ENCODE data around the gene OAS3. TPM values are rescaled to one million over a fixed set of nuclear protein-coding genes. Genes with fewer than 3 reads are reported as not detected.

Gene OAS3
- polyA plus RNA-seq, 1 donor, result 12.3 TPM

DNA sequence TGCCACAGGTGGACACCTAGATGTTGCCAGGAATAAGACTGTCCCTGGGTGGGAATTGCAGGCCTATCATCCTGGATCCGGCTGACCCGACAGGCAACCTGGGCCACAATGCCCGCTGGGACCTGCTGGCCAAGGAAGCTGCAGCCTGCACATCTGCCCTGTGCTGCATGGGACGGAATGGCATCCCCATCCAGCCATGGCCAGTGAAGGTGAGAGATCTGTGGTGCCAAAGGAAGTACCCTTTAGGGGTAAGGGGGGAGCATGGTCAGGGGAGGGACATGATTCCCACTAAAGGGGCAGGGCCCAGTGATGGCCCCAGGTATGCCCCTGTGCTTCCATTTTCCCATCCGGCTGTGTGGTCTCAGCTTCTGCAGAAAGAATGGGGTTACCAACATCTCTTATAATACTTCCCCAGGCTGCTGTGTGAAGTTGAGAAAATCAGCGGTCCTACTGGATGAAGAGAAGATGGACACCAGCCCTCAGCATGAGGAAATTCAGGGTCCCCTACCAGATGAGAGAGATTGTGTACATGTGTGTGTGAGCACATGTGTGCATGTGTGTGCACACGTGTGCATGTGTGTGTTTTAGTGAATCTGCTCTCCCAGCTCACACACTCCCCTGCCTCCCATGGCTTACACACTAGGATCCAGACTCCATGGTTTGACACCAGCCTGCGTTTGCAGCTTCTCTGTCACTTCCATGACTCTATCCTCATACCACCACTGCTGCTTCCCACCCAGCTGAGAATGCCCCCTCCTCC, 31.5 kb downstream of the OAS3 start:
- no peak for DNase-seq
- 100% methylated on average over 1 of the region's 8 CpGs for WGBS (ENCODE audit: insufficient coverage, low lambda C conversion rate)
- Histone ChIP-seq H3K27ac (ENCODE audit: low read length) (no peak overlapping the region), H3K36me3 (ENCODE audit: control insufficient read depth, insufficient read depth, low read length) (peaks cover 17% of the 10 kb centered on the region), H3K9me3 (ENCODE audit: control insufficient read depth, low read depth, low read length) (no peaks in the 10 kb centered on the region), H3K4me1 (ENCODE audit: control insufficient read depth, insufficient read depth, low read length) (no peaks in the 10 kb centered on the region), H3K27me3 (ENCODE audit: control insufficient read depth, insufficient read depth, low read length) (no peaks in the 10 kb centered on the region), H3K4me3 (ENCODE audit: low read length) (no peak overlapping the region)

DNA sequence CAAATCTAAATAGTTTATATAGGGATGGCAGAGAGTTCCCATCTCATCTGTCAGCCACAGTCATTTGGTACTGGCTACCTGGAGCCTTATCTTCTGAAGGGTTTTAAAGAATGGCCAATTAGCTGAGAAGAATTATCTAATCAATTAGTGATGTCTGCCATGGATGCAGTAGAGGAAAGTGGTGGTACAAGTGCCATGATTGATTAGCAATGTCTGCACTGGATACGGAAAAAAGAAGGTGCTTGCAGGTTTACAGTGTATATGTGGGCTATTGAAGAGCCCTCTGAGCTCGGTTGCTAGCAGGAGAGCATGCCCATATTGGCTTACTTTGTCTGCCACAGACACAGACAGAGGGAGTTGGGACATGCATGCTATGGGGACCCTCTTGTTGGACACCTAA, 32.1 kb downstream of the OAS3 start:
- Histone ChIP-seq H3K27me3 (ENCODE audit: control insufficient read depth, insufficient read depth, low read length) (no peaks in the 10 kb centered on the region), H3K9me3 (ENCODE audit: control insufficient read depth, low read depth, low read length) (no peaks in the 10 kb centered on the region), H3K4me3 (ENCODE audit: low read length) (no peak overlapping the region), H3K4me1 (ENCODE audit: control insufficient read depth, insufficient read depth, low read length) (no peaks in the 10 kb centered on the region), H3K27ac (ENCODE audit: low read length) (no peak overlapping the region), H3K36me3 (ENCODE audit: control insufficient read depth, insufficient read depth, low read length) (peaks cover 13% of the 10 kb centered on the region)
- no CpG with 5 or more reads among the region's 2 CpGs for WGBS (ENCODE audit: insufficient coverage, low lambda C conversion rate)
- DNase-seq, result no peak

DNA sequence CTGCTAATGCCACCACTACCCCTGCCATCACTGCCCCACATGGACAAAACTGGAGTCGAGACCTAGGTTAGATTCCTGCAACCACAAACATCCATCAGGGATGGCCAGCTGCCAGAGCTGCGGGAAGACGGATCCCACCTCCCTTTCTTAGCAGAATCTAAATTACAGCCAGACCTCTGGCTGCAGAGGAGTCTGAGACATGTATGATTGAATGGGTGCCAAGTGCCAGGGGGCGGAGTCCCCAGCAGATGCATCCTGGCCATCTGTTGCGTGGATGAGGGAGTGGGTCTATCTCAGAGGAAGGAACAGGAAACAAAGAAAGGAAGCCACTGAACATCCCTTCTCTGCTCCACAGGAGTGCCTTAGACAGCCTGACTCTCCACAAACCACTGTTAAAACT, 33.0 kb downstream of the OAS3 start:
- no peak overlapping the region for H3K27ac ChIP-seq (ENCODE audit: low read length)
- no peaks in the 10 kb centered on the region for H3K27me3 ChIP-seq (ENCODE audit: control insufficient read depth, insufficient read depth, low read length)
- H3K9me3 ChIP-seq (ENCODE audit: control insufficient read depth, low read depth, low read length), result no peaks in the 10 kb centered on the region
- H3K4me3 ChIP-seq (ENCODE audit: low read length), result no peak overlapping the region
- no CpG with 5 or more reads among the region's 5 CpGs for WGBS (ENCODE audit: insufficient coverage, low lambda C conversion rate)
- no peaks in the 10 kb centered on the region for H3K4me1 ChIP-seq (ENCODE audit: control insufficient read depth, insufficient read depth, low read length)
- H3K36me3 ChIP-seq (ENCODE audit: control insufficient read depth, insufficient read depth, low read length), result peaks cover 9% of the 10 kb centered on the region
- DNase-seq, result no peak

DNA sequence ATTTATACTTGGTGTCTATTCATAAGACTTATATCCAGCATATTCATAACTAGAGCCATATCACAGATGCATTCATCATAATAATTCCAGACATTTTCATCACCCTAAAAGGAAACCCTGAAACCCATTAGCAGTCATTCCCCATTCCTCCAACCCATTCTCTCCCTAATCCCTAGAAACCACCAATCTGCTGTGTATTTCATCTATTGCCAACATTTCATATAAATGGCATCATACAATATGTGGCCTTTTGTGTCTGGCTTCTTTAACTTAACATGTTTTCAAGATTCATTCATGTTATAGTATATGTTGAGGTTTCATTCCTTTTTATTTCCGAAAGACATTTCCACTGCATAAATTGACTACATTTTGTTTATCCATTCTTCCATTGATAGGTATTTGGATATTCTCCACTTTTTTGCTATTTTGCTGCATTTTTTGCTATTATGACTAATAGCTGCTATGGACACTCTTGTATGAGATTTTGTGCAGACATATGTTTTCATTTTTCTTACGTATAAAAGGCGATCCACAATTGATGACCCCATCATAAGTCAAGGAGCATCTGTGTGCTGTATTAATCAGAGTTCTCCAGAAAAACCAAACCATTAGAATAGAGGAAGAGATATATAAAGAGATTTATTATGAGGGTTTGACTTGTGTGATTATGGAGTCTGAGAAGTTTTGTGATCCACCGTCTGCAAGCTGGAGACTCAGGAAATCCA, 34.9 kb downstream of the OAS3 start:
- DNase-seq, result no peak
- WGBS (ENCODE audit: insufficient coverage, low lambda C conversion rate), result 88% methylated on average over 3 of the region's 4 CpGs
- H3K27me3 ChIP-seq (ENCODE audit: control insufficient read depth, insufficient read depth, low read length), result no peaks in the 10 kb centered on the region
- H3K36me3 ChIP-seq (ENCODE audit: control insufficient read depth, insufficient read depth, low read length), result peaks cover 2% of the 10 kb centered on the region
- H3K4me1 ChIP-seq (ENCODE audit: control insufficient read depth, insufficient read depth, low read length), result no peaks in the 10 kb centered on the region
- no peak overlapping the region for H3K27ac ChIP-seq (ENCODE audit: low read length)
- no peak overlapping the region for H3K4me3 ChIP-seq (ENCODE audit: low read length)
- H3K9me3 ChIP-seq (ENCODE audit: control insufficient read depth, low read depth, low read length), result no peaks in the 10 kb centered on the region

DNA sequence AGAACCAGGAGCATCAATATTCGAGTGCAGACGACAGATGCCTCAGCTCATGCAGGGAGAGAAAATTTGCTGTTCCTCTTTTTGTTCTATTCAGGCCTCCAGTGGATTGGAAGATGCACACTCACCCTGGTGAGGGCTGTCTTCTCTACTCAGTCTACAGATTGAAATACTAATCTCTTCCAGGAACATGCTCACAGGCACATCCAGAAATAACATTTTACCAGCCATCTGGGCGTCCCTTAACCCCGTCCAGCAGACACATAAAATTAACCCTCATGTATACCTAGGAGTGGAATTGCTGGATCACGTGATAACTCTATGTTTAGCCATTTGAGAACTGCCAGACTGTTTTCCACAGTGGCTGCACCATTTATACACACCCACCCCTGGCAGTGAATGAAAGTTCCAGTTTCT, 35.6 kb downstream of the OAS3 start:
- no peak for DNase-seq
- Histone ChIP-seq H3K4me1 (ENCODE audit: control insufficient read depth, insufficient read depth, low read length) (no peaks in the 10 kb centered on the region), H3K36me3 (ENCODE audit: control insufficient read depth, insufficient read depth, low read length) (peaks cover 2% of the 10 kb centered on the region), H3K27ac (ENCODE audit: low read length) (no peak overlapping the region), H3K9me3 (ENCODE audit: control insufficient read depth, low read depth, low read length) (no peaks in the 10 kb centered on the region), H3K27me3 (ENCODE audit: control insufficient read depth, insufficient read depth, low read length) (no peaks in the 10 kb centered on the region), H3K4me3 (ENCODE audit: low read length) (no peak overlapping the region)
- WGBS (ENCODE audit: insufficient coverage, low lambda C conversion rate), result no CpG with 5 or more reads among the region's 5 CpGs

DNA sequence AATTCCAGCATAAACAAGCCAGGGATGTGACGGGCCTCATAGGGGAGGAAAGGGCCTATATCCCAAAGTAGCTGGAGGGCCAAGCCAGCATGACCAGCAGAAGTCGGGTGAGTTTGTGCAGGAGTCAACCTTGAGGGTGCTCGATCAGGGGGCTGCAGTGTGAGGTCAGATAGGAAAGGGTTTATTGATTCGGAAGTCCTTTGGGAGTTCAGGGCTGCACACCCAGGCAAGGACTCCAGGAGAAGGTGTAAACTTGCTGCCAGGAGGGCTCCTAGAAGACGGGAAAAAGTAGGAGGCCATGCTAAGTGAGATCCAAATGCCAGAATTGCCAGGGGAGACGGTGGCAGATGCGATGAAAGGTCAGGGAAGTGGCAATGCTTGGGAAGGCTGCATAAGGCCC, 36.6 kb downstream of the OAS3 start:
- no peak for DNase-seq
- no CpG with 5 or more reads among the region's 7 CpGs for WGBS (ENCODE audit: insufficient coverage, low lambda C conversion rate)
- Histone ChIP-seq H3K4me3 (ENCODE audit: low read length) (no peak overlapping the region), H3K9me3 (ENCODE audit: control insufficient read depth, low read depth, low read length) (no peaks in the 10 kb centered on the region), H3K27ac (ENCODE audit: low read length) (no peak overlapping the region), H3K36me3 (ENCODE audit: control insufficient read depth, insufficient read depth, low read length) (peaks cover 2% of the 10 kb centered on the region), H3K4me1 (ENCODE audit: control insufficient read depth, insufficient read depth, low read length) (no peaks in the 10 kb centered on the region), H3K27me3 (ENCODE audit: control insufficient read depth, insufficient read depth, low read length) (no peaks in the 10 kb centered on the region)

DNA sequence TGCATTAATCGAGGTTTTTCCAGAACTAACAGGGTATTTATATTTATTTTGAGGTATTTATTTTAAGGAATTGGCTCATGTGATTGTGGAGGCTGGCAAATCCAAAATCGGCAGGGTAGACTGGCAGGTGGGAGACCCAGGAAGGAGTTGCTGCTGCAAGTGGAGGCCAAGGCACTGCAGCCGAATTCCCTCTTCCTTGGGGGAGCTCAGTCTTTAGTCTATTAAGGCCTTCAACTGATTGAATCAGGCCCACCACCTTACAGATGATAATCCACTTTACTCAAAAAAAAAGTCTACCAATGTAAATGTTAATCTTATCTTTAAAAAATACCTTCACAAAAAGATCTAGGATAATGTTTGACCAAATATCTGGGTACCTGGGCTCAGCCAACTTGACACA, 38.9 kb downstream of the OAS3 start:
- H3K27me3 ChIP-seq (ENCODE audit: control insufficient read depth, insufficient read depth, low read length), result no peaks in the 10 kb centered on the region
- no peaks in the 10 kb centered on the region for H3K9me3 ChIP-seq (ENCODE audit: control insufficient read depth, low read depth, low read length)
- no CpG with 5 or more reads among the region's 3 CpGs for WGBS (ENCODE audit: insufficient coverage, low lambda C conversion rate)
- no peak for DNase-seq
- no peaks in the 10 kb centered on the region for H3K4me1 ChIP-seq (ENCODE audit: control insufficient read depth, insufficient read depth, low read length)
- no peaks in the 10 kb centered on the region for H3K36me3 ChIP-seq (ENCODE audit: control insufficient read depth, insufficient read depth, low read length)
- H3K4me3 ChIP-seq (ENCODE audit: low read length), result no peak overlapping the region
- no peak overlapping the region for H3K27ac ChIP-seq (ENCODE audit: low read length)

DNA sequence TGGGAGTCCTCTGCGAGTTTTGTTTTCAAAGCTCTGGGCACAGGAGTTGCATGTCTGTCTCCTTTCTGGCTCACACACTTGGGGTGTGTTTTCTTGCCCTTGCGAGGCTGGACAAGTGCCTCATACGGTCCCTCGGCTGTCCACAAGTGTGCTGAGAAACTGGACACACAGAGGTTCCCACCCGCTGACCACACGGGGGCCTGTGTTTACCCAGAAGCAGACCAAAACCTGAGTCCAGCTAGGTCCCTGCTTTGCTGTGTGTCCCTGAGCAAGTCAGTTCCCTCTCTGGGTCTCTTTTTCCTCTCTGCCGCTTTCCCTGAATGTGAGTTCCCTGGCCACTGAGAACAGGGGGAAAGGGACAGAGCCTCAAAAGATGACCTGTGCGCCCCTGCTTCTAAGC, 39.4 kb downstream of the OAS3 start:
- Histone ChIP-seq H3K27ac (ENCODE audit: low read length) (no peak overlapping the region), H3K4me3 (ENCODE audit: low read length) (no peak overlapping the region), H3K4me1 (ENCODE audit: control insufficient read depth, insufficient read depth, low read length) (no peaks in the 10 kb centered on the region), H3K36me3 (ENCODE audit: control insufficient read depth, insufficient read depth, low read length) (no peaks in the 10 kb centered on the region), H3K9me3 (ENCODE audit: control insufficient read depth, low read depth, low read length) (no peaks in the 10 kb centered on the region), H3K27me3 (ENCODE audit: control insufficient read depth, insufficient read depth, low read length) (no peaks in the 10 kb centered on the region)
- no peak for DNase-seq
- WGBS (ENCODE audit: insufficient coverage, low lambda C conversion rate), result no CpG with 5 or more reads among the region's 8 CpGs

DNA sequence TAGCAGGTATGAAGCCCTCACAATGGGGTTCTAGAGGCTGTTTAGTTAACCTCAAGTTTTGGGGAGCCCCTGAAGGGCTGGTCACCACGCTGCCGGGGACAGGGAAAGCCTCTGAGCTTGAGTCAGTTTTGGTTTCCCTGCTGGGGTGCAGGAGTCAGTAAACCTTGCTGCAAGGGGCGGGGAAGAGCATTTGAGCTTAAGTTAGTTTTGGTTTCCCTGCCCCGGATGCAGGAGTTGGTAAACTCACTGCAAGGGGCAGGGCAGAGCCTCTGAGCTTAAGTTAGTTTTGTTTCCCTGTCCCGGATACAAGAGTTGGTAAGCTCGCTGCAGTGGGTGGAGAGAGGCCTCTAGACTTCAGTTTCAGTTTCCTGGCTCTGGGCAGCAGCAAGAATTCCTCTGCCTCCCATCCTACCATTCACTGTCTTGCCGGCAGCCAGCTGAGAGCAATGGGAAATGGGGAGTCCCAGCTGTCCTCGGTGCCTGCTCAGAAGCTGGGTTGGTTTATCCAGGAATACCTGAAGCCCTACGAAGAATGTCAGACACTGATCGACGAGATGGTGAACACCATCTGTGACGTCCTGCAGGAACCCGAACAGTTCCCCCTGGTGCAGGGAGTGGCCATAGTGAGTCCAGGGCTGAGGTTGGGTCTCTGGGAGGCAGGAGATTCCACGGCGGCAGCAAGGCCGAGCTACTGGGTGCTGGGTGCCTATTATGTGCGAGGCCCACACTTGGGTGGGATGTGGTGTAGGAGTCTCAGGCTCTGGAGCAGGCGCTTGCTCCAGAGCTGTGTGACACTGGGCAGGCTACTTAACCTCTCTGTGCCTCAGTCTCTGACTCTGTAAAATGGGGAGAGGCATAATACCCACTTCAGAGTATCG, 40.1 kb downstream of the OAS3 start, which contains the start of gene OAS2:
Gene OAS2 (plus strand): TSS at position 357 of the 878 bp plus-strand sequence. CDS start 90 bp downstream, at position 447.
- H3K4me3 ChIP-seq (ENCODE audit: low read length), result peak within 1 kb of the TSS; percentile 6
- WGBS (ENCODE audit: insufficient coverage, low lambda C conversion rate), result no CpG with 5 or more reads among the region's 19 CpGs
- peak; percentile 23 to 48 for DNase-seq

DNA sequence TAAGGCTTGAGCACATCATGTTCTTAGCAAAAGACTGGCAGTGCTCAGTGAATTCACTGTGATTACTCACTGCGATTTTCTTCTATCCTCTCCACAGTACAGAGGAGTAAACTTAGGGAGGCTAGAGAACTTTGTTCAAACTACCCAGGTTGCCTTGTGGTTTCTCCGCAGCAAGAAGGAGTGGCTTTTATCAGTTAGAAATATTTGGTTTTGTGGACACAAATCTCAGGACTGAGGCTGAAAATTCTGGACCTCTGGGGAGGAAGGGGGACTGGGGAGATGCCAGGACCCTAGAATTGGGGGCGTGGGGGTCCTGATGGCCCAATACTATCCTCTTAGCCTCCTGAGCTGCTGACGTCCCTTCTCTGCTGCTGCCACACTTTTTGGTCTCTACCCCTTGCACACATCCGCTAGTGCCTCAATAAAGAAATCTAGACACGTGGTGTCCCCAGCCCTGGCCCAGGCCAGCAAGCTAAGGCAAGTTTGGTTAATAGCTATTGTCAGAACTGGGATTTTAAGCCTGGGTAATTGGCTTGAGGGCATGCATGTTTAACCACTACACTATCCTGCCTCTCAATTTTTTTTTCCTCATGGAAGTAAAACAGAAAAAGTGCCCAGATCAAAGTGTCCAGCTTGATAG, 40.9 kb downstream of the OAS3 start:
- H3K9me3 ChIP-seq (ENCODE audit: control insufficient read depth, low read depth, low read length), result no peaks in the 10 kb centered on the region
- WGBS (ENCODE audit: insufficient coverage, low lambda C conversion rate), result no CpG with 5 or more reads among the region's 6 CpGs

More for the DNA sequence above, 40.1 kb downstream of the OAS3 start, which contains the start of gene OAS2:
- H3K27ac ChIP-seq (ENCODE audit: low read length), result peak within 1 kb of the TSS; percentile 29
- no peaks in the 10 kb centered on the region for H3K4me1 ChIP-seq (ENCODE audit: control insufficient read depth, insufficient read depth, low read length)
- H3K27me3 ChIP-seq (ENCODE audit: control insufficient read depth, insufficient read depth, low read length), result no peaks in the 10 kb centered on the region
- no peaks in the 10 kb centered on the region for H3K9me3 ChIP-seq (ENCODE audit: control insufficient read depth, low read depth, low read length)
- no peaks in the 10 kb centered on the region for H3K36me3 ChIP-seq (ENCODE audit: control insufficient read depth, insufficient read depth, low read length)

More for the DNA sequence above, 40.9 kb downstream of the OAS3 start:
- Histone ChIP-seq H3K27me3 (ENCODE audit: control insufficient read depth, insufficient read depth, low read length) (no peaks in the 10 kb centered on the region), H3K4me3 (ENCODE audit: low read length) (no peak overlapping the region), H3K36me3 (ENCODE audit: control insufficient read depth, insufficient read depth, low read length) (no peaks in the 10 kb centered on the region), H3K4me1 (ENCODE audit: control insufficient read depth, insufficient read depth, low read length) (no peaks in the 10 kb centered on the region), H3K27ac (ENCODE audit: low read length) (no peak overlapping the region)
- no peak for DNase-seq
